ENCODE results near the gene PARP8. TPM values are rescaled to one million over a fixed set of nuclear protein-coding genes. Genes with fewer than 3 reads are reported as not detected.

The PARP8 gene
- total RNA-seq, 2 experiments from 2014 or later = 36.8 to 39.2 TPM

- H3K4me2 ChIP-seq (ENCODE audit: low read length) = no peak overlapping the region
- H3K27ac ChIP-seq (ENCODE audit: low read depth, low read length, poor library complexity, severe bottlenecking) = no peak overlapping the region
- intact Hi-C loops (cut with micrococcal nuclease; ENCODE audit: unreplicated experiment) = no loop called here
- H2AFZ ChIP-seq (ENCODE audit: low read length) = no peak overlapping the region
- peaks cover 28% of the 10 kb centered on the region; the same call in 1 of the 2 replicates for H3K79me2 ChIP-seq (ENCODE audit: insufficient read depth, low read depth, low read length)
- ChIA-PET POLR2A (interaction anchor here (1.2 kb wide), 1 partner anchor 37 kb away, joined by 3 read pairs; no protein-coding TSS in a partner anchor), CTCF (ENCODE audit: unreplicated experiment) (no interaction called here)
- no peaks in the 10 kb centered on the region for H3K9me2 ChIP-seq (ENCODE audit: insufficient read depth, low read length)
- H4K20me1 ChIP-seq (ENCODE audit: insufficient read depth, low read length) = no peaks in the 10 kb centered on the region
- no peak for TF ChIP-seq CTCF (conservative IDR thresholded peaks at IDR 0.05; ENCODE audit: low read length)
- peaks cover 24% of the 10 kb centered on the region for H3K36me3 ChIP-seq (ENCODE audit: insufficient read depth, low read length)
- no TSS peak for BruUV-seq (replicated peaks)
- peaks cover 4% of the 10 kb centered on the region; the same call in 1 of the 2 replicates for H3K9me3 ChIP-seq (ENCODE audit: low read length)
- DNase-seq (ENCODE audit: low spot score) = no peak
- H3K4me1 ChIP-seq (ENCODE audit: insufficient read depth, low read length, poor library complexity, severe bottlenecking) = peaks cover 6% of the 10 kb centered on the region
- H3K4me3 ChIP-seq (ENCODE audit: low read depth, low read length, poor library complexity, severe bottlenecking) = no peak overlapping the region
These were observed 18.3 kb downstream of the PARP8 start for GRCh38 chr5:50684721-50685120.

DNA sequence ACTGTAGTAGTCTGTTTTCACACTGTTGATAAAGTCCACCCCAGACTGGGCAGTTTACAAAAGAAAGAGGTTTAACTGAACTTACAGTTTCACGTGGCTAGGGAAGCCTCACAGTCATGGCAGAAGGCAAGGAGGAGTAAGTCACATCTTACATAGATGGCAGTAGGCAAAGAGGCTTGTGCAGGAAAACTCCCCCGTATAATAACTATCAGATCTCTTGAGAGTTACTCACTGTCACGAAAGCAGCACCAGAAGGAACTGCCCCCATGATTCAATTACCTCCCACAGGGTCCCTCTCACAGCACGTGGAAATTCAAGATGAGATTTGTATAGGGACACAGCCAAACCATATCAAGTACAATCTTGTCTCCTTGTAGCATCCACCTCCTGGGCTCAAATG lies 21.1 kb downstream of the PARP8 start:
- intact Hi-C loops (cut with micrococcal nuclease; ENCODE audit: unreplicated experiment) = no loop called here
- no peaks in the 10 kb centered on the region for H3K4me1 ChIP-seq (ENCODE audit: insufficient read depth, low read length, poor library complexity, severe bottlenecking)
- BruUV-seq (replicated peaks) = no TSS peak
- no peaks in the 10 kb centered on the region for H4K20me1 ChIP-seq (ENCODE audit: insufficient read depth, low read length)
- no peak for DNase-seq (ENCODE audit: low spot score)
- peaks cover 4% of the 10 kb centered on the region; the same call in 1 of the 2 replicates for H3K9me3 ChIP-seq (ENCODE audit: low read length)
- POLR2A ChIA-PET = interaction anchor here (1.1 kb wide), 1 partner anchor 19 kb away, joined by 6 read pairs; no protein-coding TSS in a partner anchor
- H3K79me2 ChIP-seq (ENCODE audit: insufficient read depth, low read depth, low read length) = peaks cover 19% of the 10 kb centered on the region; the same call in 1 of the 2 replicates
- no peak overlapping the region for H3K4me3 ChIP-seq (ENCODE audit: low read depth, low read length, poor library complexity, severe bottlenecking)
- no peak overlapping the region for H3K27ac ChIP-seq (ENCODE audit: low read depth, low read length, poor library complexity, severe bottlenecking)
- no peak overlapping the region for H3K4me2 ChIP-seq (ENCODE audit: low read length)
- peaks cover 29% of the 10 kb centered on the region for H3K36me3 ChIP-seq (ENCODE audit: insufficient read depth, low read length)
- no peaks in the 10 kb centered on the region for H3K9me2 ChIP-seq (ENCODE audit: insufficient read depth, low read length)
- no peak overlapping the region for H2AFZ ChIP-seq (ENCODE audit: low read length)
- no peak for TF ChIP-seq EZH2phosphoT487 (IDR thresholded peaks at IDR 0.05; ENCODE audit: borderline replicate concordance, low read depth, low read length)
- TF ChIP-seq CTCF (conservative IDR thresholded peaks at IDR 0.05; ENCODE audit: low read length) = no peak
- CTCF ChIA-PET (ENCODE audit: unreplicated experiment) = no interaction called here

DNA sequence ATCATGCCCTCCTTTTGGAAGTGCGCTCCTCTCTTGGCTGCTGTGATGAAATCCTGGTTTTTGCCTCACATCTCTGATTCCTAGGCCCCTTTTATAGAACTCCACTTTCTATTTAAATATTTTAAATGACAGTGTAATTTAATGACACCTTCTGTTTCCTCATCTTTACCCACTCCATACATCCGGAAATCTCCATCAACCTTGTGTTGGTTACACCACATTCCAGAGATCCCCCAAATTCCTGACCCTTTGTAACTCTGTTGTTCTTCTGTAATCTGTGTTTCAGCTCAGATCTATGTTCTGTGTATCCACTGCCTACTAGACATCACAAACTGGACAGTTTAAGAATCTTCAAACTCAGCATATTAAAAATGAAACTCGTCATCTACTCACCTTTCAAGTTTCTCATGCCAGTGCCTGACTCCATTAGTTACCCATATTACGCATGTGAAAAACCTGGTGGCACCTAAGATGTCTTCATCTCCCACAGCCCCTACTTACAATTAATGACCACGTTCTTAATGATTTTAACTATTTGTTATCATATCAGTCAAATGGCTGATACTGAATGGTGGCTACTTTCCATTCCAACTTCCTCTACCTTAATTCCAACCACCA lies 25.1 kb downstream of the PARP8 start:
- POLR2A ChIA-PET = no interaction called here
- peaks cover 21% of the 10 kb centered on the region; the same call in 1 of the 2 replicates for H3K79me2 ChIP-seq (ENCODE audit: insufficient read depth, low read depth, low read length)
- no peak for TF ChIP-seq EZH2phosphoT487 (IDR thresholded peaks at IDR 0.05; ENCODE audit: borderline replicate concordance, low read depth, low read length)
- TF ChIP-seq CTCF (conservative IDR thresholded peaks at IDR 0.05; ENCODE audit: low read length) = no peak
- no peaks in the 10 kb centered on the region for H4K20me1 ChIP-seq (ENCODE audit: insufficient read depth, low read length)
- no peaks in the 10 kb centered on the region for H3K9me3 ChIP-seq (ENCODE audit: low read length)
- CTCF ChIA-PET (ENCODE audit: unreplicated experiment) = no interaction called here
- BruUV-seq (replicated peaks) = no TSS peak
- H2AFZ ChIP-seq (ENCODE audit: low read length) = no peak overlapping the region
- no peak overlapping the region for H3K4me3 ChIP-seq (ENCODE audit: low read depth, low read length, poor library complexity, severe bottlenecking)
- H3K36me3 ChIP-seq (ENCODE audit: insufficient read depth, low read length) = peaks cover 17% of the 10 kb centered on the region
- H3K27ac ChIP-seq (ENCODE audit: low read depth, low read length, poor library complexity, severe bottlenecking) = no peak overlapping the region
- H3K9me2 ChIP-seq (ENCODE audit: insufficient read depth, low read length) = no peaks in the 10 kb centered on the region
- H3K4me1 ChIP-seq (ENCODE audit: insufficient read depth, low read length, poor library complexity, severe bottlenecking) = no peaks in the 10 kb centered on the region
- DNase-seq (ENCODE audit: low spot score) = no peak
- no peak overlapping the region for H3K4me2 ChIP-seq (ENCODE audit: low read length)
- intact Hi-C loops (cut with micrococcal nuclease; ENCODE audit: unreplicated experiment) = no loop called here

Data from OCI-LY7 (cell line).